GM19238 (cell line): Measurements from ENCODE around the gene EME2.

Experiments
- DNase-seq: peaks from one replicate; pipeline ENCODE4 v3.0.0; 2011; ENCODE audit warnings: low spot score; ENCODE audit not compliant: insufficient read length

The EME2 gene

DNA sequence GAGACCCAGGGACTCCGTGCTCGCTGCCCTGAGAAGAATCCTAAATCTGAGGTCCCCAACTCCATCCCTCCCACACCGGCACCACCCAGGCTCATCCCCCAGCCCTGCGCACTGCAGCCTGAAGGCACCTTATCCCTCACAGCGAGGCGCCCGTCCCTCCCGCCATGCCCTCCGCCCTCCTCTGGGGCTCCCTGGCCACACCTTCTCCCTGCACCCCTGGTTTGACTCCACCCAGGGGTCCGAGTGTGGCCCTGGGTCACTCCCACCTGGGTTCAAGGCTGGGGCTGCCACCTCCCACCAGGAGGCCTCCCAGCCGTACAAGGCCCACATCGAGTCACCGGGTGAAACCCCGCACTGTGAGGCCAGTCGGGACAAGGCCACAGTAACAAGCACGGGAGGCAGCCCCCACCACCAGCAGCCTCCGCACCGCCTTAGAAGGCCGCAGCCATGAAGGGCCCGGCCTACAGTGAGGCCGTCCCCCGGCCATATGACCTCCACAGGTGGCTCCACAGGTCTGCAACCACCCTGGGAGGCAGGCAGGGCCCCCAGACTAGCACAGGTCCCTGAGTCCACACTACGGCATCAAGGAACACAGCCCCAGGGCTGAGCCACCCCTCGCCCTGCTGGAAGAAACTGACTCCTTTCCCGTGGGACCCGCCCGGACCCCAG lies 45.7 kb downstream of the EME2 start:
- DNase-seq, result no peak

DNA sequence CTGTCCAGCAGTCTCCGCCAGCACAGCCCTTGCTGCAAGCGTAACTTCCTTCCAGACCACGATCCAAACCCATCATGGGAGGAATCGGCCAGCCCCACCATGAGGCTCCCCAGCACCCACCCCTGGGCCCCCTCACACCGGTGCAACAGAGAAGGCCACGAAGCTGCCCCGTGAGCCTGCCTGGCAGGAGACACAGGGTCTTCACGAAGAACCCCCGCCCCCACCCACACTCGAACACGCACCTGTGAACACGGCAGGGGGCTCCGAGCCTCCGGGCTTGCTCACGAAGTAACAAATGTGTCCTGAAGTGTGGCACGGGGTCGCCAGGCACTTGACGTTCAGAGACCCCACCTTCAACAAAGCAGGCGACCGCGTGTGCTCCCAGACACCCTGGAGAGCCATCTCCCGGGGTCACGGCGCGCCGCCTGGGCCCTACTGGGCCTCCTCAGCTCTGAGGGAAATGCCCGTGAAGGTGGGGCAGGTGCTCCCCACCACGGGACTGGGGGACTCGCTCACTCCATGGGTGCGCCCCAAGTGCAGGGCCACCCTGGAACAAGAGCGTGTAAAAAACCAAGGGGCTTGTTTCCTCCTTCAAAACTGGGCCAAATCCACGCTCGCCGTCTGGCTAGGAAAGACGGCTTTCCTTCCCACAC lies 46.4 kb downstream of the EME2 start:
- no peak for DNase-seq

DNA sequence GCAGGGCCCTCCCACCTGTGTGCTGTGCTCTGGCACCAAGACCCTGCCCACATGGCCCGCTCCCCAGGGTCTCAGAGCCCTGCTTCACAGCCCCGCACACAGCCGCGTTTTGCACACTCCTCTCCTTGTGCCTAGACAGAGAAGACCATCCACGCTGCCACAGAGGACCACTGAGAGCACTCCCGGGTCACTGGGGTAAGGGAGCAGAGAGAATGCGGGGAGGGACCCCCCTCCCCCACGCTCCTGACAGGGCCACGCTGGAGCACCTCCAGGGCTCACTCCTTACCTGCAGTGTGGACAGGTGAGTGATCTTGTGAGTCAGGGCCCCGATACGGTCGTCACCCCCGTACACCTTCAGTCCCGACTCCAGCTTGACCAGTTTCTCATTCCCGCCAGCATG lies 47.0 kb downstream of the EME2 start:
- no peak for DNase-seq

DNA sequence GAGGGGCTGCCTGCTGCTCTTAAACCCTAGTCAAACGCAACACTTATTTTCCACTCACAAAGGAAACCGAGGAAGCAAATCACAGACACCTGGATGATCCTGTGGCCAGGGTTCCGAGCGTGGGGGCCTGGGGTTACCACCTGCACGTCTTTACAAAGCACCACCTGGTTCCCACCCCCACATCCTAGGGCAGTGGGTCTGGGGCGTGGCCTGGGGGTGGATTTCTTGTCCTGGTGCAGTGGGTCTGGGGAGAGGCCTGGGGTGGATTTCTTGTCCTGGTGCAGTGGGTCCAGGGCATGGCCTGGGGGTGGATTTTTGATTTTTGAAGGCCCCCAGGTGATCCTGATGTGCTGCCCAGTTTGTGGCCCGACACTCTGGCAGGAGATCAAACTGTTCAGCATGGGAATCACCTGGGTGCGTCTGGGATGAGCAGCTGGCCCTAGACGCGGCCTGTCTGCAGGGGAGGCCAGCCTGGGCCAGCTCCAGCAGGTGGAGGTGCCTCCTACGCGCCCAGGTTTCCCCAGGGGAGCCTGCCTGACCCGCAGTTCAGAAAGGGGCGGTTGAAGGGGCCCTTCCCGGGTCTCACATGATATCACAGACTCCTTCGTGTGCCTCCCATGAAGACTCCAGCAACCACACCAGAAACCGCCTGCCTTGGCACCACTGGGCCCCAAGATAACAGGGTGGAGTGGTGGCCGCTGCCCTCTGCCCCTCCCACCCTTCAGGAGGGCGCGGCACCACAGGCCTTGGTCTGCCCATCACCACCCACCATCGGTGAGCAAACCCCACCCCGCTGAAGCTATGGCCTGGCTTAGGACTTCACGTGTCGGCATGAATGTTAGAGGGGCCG lies 47.7 kb downstream of the EME2 start:
- no peak for DNase-seq

DNA sequence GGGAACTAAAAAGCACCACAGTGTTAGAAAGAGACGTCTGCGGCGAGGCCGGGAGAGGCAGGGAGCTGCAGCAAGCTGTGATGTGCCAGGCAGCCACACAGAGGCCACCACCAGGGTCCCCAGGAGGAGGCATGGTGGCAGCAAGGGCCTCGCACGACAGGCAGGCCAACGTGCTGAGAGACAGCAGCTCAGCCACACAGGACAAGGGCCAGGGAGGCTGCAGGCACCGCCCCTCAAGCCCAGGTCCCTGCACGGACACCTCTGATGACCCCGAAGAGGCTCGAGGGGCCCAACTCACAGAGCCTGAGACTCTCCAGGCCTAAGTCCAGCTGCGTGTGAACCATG lies 48.3 kb downstream of the EME2 start:
- DNase-seq, result no peak

DNA sequence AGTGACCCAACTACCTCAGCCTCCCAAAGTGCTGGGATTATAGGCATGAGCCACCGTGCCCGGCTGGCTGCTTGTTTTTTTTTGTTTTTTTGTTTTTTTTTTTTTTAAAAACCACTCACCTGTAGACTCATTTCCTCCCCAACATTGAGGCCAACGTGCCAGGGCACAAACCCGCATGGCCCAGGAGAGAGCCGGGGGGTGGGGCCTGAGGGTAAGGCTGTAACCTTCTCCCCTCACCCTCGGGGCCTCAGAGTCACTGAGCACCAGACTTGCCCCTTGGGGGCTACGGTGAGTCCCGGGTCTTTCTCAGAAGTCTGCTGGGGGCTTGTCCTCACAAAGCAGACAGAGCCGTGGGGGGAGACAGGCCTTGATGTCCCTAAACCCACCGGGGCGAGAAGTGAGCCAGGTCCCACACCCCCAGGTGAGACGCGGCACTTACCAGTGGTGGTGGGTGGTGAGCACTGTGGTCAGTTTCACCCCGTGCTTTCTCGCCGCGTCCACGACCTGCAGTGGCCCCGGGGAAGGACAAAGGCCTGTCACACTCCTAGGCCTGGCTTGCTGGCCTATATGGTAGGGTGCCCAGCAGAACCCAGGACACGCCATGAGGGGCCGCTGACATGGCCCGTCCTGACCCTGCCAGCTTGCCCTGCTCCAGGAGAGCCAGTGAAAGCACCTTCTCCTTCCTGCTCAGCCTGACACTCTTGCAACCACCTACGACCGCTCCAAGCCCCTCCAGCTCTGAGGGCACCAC lies 49.4 kb downstream of the EME2 start:
- no peak for DNase-seq

DNA sequence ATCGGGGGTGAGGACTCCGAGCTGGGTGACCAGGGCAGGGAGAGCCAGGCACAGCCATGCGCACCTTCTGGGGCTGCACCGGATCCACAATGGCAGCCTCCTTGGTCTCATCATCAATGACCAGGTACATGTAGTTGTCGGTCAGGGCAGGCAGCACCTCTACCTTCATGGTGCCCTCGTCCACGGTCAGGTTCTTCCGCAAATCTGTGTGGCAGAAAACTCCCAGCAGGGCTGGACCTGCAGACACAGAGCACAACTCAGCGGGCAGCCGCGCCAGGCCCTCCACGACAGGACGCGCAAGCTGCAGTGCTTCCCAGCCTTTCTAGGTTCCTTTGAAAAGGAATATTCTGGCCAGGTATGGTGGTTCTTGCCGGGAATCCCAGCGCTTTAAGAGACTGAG lies 50.2 kb downstream of the EME2 start:
- no peak for DNase-seq

DNA sequence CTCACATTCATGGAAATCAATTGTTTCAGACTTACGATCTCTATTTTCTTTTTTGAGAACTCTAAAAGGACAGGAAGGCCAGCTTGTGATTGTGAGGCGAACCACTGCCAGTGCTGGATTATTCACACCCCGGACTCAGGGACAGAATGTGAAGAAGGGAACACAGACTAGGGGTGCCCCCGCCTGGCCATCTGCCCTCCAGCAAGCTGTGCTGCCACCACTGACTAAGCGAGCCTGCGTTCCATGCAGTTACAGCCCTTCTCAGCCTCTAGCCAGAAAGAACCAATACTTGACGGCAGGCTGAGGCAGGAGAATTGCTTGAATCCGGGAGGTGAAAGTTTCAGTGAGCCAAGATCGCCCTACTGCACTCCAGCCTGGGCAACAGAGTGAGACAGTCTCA lies 51.2 kb downstream of the EME2 start:
- no peak for DNase-seq

DNA sequence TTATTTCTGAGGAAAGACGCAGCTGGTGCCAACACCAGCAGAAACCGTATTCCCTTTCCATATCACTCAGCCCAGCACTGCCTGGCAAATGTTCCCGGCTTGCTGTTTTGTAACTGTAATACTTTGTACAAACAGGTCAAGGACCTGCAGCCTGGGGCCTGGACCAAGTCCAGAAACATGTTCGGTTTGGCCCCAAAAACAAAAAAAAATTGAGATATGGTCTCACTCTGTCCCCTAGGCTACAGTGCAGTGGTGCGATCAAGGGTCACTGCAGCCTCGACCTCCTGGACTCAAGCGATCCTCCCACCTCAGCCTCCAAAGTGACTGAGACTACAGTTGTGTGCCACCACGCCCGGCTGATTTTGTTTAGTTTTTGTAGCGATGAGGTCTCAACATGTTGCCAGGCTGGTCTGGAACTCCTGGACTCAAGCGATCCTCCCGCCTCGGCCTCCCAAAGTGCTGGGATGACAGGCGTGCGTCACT lies 52.8 kb downstream of the EME2 start:
- DNase-seq, result no peak
